ENCODE measurements around the gene SMS.

GRCh38 chrX:21986596-21986995 lies 46.1 kb downstream of the SMS start:
- no peak for TF ChIP-seq POLR2A (IDR thresholded peaks at IDR 0.05)
- TF ChIP-seq CTCF (IDR thresholded peaks at IDR 0.05 in 8 of 11, conservative IDR thresholded peaks at IDR 0.05 in 3 of 11) = no peak

Measured in spleen (tissue), 7 donors.